Mucosa of gallbladder (tissue), 1 donor: ENCODE results near the gene ACTL10. TPM values are rescaled to one million over a fixed set of nuclear protein-coding genes. Genes with fewer than 3 reads are reported as not detected.
A peak's percentile ranks its signal among the peaks of the same experiment; 100 is the strongest.
"Not testable (repeated sequence)": the region's sequence is repeated elsewhere in the genome, so short reads cannot be mapped to it uniquely, and the experiment has no call there.

ENCODE experiments used
- DNase-seq: peaks from one replicate; pipeline ENCODE4 v3.0.0-alpha.2; 2020; ENCODE audit warnings: low spot score
- total RNA-seq: library from RNA; stranded (reverse); gene quantifications from one replicate; pipeline ENCODE4 v1.2.1, GENCODE V29; 2021
- donor health status: DM: no; HTN: no; CAD: no.

Gene ACTL10
- 4.8 TPM for total RNA-seq

DNA sequence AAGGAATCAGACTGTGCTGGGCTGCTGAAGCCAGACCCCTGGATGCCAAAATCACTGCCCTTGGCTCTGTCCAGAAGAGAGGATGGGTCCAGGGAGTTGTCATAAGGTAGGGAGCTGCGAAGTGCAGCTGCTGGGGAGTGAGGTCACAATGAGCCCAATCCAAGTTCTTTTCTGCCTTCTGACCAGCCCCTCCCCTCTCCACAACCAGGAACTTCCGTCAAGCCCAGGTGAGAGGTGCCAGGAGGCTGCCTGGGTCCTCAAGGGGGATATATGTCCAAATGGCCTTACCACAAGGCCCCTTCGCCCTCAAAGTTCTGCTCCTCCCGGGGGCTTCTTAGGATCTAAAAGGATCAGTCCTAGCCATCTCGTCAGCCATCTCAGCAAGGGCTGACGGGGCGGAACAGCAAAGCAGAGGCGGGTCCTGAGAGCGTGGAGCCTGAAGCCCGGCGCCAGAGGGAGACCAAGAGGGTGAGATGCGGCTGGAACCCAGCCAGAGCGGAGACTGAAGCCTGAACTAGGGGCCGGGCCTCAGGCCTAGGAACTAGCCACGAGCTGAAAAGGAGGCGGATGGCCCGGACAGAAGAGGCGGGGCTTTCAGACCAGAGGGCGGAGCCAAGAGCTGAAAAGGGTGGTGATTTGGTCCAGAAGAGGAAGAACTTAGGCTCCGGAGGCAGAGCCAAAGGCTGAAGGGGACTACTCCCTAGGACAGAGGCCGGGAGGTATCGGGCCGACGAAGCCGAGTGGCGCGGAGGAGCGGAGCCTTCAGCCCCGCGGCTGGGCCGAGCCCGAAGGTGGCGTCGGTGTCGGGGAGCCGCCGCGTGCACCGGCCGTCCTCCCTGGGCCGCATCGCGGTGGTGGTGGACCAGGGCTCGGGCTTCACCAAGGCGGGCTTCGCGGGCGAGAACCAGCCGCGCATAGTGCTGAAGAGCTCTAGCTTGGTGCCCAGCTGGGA is at the start of gene ACTL10:
TSS of gene ACTL10 (plus strand) at position 651 of the 952 bp plus-strand sequence. CDS start 555 bp downstream, outside the sequence.
- DNase-seq = peak; percentile 98

DNA sequence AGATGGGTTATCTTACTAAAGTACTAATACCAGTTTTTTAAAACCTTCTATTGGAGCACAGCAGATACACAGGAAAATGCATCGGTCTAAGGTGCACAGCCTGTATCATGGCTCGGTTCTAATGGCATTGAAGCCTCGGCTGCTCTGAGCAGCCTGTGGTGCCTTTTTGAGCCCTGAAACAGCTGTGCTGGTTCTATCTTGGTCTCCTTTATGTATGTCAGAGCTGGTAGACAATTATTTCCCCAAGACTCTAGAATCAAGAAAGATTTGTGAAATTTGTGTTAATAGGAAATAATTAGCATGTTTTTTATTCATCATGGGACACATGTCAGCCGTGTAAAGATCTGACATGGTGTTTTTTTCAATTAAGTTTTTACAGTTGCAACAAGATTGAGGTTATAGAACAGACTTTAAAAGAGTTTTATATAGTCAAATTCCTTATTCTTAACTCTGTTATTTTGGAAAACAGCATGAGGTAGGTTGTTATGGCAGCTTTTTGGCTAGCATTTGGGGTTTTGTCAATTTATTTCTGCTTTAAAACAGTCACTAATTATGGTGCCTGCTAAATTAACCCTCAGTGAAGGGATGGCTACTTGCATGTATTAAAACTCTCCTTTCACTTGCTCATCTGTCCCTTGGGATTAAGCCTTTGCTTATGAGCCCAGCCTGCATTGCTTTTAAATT is 44.9 kb upstream of the ACTL10 start:
- DNase-seq = no peak

DNA sequence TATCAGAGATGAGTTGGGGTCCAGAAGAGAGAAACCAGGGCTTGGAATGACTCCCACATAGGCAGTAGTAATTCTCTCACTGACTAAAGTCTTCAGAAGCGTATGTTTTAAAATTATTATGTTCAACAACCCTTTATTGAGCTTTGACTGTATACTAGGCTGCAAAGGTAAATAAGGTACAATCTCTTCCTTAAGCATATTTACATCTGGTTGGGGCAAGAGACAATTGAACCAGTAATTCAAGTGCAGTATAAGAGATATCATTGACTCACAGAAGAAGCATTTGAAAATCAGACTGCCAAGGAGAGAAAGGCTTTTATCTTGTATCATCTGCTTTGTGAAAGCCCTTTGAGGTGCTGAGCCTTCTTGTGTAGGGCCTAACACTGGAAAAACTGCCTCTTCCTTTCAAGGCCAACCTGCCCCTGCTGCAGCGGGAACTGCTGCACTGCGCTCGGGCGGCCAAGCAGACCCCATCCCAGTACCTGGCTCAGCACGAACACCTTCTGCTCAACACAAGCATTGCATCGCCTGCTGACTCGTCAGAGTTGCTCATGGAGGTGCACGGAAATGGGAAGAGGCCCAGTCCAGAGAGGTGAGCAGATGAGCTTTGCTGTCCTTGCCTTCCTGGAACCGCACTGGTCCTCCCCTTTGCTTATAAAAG is 43.9 kb upstream of the ACTL10 start:
- DNase-seq = no peak

DNA sequence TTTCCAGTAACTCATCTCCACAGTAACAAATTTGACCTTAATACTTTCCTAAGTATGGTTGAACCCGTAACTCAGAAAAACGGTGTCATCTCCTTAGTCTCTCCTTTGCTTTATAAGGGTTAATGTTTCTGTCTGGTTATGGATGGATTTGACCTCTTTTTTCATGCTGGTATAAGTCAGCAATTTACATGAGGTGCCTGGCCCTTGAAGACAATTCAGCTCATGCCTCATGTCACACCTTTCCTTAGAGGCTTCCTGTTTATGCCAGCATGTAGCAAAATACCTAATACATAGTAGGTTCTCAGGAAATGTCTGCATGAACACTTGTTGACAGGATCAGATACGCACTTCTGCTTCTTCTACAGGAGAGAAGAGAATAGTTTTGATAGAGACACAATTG is 42.3 kb upstream of the ACTL10 start:
- no peak for DNase-seq

DNA sequence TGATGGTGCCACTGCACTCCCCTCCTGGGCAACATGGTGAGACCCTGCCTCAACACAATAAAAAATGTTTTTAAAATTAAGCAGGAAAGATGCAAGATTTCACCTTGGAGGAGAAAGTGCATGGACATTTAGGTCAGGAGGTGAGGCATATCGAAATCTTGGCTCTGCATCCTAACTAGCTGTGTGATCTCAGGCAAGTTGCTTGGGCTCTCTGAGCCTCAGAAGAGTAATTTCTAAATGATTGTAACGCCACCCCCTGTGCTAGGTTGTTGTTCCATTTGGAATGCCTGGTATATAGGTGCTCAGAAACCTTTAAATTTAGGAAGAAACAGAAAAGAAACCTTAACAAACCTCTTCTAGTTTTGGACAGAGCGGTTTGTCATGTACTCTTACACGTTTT is 40.6 kb upstream of the ACTL10 start:
- no peak for DNase-seq

DNA sequence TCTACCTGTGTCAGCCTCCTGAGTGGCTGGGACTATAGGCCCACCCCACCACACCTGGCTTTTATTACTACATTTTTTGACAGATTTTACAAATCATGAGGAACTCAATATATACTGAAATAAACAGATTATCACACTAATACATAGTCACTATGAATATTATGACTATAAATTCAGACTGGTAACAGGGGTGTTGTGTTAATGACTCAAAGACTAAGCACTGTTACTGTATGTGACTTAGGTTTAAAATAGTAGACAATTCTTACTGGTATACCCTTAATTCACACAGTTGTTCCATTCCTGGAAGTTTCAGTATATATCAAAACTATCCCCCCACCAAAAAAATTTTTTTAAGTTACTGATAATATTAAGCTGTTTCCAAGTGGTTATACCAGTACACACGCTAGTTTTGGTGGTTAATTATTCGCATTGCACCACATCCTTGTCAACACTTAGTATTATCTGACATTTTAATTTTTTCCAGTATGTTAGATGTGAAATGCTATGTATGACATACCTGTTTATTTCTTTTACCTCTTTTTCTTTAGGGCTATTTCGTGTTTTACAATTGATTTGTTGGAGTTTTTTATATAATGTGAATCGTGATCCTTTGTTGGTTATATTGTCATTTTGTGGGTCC is 39.0 kb upstream of the ACTL10 start:
- DNase-seq = no peak

DNA sequence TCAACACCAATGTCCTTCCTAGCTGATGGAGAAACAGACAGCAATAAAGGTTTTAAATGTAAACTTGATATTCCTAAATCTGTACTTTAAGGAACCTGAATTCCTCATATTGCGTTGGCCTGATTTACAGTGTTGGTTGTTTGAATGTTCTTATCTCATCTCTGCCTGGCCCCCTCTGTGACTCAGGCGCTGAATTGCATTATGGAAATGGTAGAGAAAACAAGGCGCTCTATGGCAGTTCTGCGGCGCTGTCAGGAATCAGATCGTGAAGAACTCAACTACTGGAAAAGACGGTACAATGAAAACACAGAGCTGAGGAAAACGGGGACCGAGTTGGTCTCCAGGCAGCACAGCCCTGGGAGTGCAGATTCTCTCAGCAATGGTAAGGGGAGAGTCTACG is 37.2 kb upstream of the ACTL10 start:
- DNase-seq = no peak

DNA sequence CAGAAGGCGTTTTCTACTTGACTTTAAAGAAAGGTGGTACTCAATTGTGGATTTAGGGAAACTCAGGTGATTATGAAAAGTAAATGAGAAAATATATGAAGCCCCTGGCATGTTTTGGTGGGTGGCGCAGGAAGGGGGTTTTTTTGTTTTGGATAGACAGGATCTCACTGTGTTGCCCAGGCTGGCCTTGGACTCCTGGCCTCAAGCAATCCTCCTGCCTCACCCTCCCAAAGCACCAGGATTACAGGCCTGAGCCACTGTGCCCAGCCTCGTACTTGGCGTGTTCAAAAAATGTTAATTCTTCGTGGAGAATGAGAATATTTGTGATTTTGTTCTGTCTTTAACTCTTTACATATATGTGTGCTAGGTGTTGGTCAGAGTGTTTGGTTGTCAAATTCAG is 36.8 kb upstream of the ACTL10 start:
- no peak for DNase-seq

DNA sequence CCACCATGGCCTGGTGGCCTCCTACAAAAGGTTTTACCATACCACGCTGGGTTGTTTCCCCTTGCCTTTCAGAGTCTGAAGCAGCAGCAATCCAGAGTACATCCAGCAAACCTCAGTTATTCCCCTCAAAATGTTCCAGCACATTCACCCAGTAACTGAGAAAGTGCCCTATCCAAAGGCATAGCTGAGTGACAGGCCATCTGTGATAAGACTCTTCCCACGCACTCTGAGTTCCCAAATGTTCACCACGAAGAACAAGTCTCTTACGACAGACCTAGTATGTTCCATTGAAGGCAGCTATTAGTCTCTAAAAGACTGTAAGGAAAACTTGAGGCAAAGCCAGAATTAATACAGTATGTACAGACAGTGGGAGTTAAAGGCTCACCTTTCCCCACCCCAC is 36.2 kb upstream of the ACTL10 start:
- DNase-seq = no peak

DNA sequence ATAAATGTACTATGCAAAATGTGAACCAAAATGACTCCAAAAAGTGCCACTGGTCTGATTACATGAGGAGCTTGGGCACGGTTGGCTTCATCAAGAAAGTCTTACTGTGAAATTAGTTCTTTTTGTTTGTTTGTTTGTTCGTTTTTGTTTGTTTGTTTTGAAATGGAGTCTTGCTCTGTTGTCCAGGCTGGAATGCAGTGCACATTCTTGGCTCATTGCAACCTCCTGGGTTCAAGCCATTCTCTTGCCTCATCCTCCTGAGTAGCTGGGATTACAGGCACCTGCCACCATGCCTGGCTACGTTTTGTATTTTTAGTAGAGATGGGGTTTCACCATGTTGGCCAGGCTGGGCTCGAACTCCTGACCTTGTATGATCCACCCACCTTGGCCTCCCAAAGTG is 34.8 kb upstream of the ACTL10 start:
- DNase-seq = not testable (repeated sequence)

DNA sequence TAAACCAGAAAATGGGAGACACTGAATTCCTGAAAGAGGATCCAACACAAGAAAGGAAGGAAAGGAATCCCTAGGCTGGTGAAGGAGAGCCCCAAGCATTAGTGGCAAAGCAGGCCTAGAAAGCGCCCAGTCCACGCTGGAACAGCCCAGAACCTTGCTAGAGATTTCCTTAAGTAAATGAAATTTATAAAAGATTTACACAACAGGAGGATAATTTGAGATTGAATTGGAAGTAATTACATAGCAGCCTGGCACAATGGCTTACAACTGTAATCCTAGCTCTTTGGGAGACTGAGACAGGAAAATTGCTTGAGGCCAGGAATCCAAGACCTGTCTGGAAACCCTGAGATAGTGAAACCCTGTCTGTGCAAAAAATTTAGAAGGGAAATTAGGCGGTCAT is 31.4 kb upstream of the ACTL10 start:
- DNase-seq = no peak

DNA sequence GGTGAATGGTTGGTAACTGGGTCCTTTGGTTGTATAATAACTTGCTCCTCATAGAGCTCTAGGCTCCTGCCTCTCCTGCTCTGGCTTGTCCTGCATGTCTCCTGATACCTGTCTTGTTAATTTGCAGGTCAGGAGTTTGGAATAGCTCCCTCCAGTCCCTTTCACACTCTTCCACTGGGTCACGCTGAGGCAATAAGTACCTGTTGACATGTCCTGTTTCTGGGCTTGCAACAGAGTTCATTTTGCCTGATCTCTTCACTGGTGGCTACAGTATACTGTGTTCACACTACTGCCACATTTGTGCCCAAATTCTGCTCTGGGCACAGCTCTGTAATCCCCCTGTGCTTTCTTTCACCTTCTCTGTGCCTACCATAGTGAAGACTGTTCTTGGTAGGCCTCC is 30.0 kb upstream of the ACTL10 start:
- no peak for DNase-seq

DNA sequence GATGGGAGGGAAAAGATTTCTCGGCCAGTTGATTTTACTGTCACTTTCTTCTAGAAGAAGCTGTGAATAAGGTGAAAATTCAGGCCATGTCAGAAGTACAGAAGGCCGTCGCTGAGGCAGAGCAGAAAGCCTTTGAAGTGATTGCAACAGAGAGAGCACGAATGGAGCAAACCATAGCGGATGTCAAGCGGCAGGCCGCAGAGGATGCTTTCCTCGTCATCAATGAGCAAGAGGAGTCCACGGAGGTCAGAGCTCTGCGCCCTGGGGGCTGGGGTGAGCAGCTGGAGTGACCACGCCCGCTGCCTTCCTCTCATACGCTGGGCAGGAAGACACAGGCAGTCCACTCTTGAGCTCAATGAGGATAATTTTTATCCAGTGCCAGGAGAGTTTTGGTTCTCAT is 26.5 kb upstream of the ACTL10 start:
- DNase-seq = no peak

DNA sequence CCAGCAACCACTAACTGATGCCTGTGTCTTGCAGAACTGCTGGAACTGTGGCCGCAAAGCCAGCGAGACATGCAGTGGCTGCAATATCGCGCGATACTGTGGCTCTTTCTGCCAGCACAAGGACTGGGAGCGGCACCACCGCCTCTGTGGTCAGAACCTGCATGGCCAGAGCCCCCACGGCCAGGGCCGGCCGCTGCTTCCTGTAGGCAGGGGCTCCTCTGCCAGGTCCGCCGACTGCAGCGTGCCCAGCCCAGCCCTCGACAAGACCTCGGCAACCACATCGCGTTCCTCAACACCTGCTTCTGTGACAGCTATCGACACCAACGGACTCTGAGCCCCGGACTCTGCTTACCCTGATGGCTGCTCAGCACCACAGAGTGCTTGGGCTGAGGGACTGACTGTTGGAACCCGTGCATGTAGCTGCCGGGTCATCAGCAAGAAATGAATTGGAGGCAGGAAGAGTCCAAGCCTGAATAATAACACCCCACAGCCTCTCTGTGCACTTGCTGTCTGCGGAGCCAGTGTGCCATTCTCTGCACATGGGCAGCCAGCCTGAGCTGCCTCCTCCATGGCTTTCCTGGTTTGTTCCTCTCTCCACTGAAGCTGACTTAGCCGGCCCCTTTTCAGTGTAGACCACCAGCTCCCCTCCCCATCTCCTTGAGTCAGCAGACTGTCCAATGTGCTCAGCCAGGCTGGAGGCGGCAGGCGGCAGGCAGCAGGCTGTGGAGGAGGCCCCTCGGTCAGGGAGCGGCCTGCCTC is 22.3 kb upstream of the ACTL10 start:
- DNase-seq = no peak

DNA sequence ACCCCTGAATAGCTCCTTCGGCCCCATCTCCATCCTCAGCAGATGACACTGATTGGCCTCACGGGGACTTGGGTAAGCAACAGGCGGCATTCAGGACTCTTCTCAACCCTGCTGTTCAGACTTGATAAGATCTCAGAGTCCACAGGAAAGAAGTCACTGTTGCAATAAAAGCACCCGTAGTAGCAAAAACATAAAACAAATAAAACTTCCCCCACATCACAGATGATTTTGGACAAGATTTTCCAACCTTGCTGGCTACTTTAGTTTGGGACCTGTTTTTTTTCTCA is 21.7 kb upstream of the ACTL10 start:
- DNase-seq = no peak

DNA sequence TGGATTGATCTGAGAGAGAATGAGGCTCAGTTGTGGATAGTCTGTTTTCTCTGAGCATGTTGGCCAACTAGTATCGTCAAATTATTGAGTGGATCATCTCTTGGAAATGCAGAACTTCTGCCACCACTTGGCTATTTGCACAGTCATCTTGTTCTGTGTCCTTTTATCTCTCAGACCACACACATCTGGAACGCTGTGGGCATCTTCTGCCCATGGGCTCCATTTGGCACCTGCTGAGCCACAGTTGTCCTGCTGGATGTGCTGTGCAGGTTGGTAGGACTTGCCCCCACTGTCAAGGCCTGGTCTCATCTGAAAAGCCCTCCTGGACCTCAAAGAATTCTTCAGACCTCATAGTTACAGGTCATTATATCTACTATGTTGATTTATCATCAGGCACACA is 21.3 kb upstream of the ACTL10 start:
- no peak for DNase-seq

DNA sequence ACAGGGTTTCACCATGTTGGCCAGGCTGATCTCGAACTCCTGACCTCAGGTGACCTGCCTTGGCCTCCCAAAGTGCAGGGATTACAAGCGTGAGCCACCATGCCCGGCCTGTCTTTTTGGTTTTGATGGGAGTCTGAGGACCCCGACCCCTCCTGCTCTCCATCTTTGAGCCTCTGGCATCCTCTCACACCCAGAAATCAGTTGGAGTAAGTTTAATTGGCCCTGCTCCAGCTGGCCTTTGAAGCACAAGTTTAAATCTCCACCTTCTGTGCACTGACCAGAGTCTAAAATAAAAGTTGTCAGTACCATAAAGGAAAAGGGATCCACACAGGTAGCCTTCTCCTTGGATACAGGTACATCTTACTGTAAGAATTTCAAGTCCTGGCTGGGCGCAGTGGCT is 20.6 kb upstream of the ACTL10 start:
- DNase-seq = no peak

DNA sequence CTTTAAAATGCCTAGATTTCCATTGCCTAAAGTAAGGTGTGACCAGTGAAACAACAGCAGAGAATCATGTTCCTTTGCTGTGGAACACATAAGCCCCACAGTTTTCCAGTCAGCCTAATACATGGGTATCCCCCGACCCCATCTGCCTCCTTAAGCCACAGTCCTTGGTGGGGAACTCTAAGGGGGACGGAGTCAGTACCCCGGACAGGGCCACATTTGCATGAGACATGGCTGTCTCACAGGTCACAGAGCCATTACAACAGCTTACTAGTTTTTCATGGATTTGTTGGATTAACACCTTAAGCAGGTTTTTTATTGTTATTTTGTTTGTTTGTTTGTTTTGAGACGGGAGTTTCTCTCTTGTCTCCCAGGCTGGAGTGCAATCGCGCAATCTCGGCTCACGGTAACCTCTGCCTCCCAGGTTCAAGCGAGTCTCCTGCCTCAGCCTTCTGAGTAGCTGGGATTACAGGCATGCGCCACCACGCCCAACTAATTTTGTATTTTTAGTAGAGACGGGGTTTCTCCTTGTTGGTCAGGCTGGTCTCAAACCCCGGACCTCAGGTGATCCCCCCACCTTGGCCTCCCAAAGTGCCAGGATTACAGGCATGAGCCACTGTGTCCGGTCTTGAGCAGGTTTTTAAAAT is 19.7 kb upstream of the ACTL10 start:
- not testable (repeated sequence) for DNase-seq

DNA sequence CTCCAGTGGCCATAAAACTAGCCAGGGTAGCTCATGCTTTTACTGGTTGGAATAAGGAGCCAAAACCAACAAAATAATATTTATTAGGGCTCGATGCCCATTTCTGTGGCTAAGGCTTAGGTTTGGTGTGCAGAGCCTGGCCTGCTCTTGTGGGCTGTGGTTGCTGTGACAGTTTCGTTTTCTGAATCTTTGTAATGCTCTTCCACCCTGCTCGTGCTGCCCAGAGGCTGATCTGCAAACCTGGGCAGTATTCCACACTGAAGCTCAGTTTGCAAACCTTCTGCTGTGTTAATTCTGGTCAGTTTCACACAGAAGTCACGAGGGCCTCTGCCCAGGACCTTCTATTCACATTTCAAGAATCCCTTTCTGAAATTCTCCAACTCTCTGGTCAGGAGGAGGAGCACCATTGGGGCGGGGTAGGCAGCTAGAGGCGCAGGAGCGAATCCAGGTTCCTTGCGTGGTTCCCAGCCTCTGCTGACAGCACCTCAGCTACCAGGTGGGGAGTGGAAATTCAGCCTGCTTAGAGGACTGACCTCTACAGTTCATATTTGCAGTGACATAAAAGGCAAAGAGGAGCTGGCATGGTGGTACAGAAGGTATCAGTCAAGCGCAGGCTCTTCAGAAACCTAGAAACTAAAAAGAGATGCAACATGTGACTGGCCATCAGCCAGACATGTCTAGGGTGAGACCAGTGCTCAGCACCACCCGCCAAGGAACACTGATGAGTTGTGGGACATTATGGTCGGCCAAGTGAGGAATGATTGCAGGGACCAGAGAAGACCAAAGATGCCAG is 18.9 kb upstream of the ACTL10 start:
- no peak for DNase-seq

DNA sequence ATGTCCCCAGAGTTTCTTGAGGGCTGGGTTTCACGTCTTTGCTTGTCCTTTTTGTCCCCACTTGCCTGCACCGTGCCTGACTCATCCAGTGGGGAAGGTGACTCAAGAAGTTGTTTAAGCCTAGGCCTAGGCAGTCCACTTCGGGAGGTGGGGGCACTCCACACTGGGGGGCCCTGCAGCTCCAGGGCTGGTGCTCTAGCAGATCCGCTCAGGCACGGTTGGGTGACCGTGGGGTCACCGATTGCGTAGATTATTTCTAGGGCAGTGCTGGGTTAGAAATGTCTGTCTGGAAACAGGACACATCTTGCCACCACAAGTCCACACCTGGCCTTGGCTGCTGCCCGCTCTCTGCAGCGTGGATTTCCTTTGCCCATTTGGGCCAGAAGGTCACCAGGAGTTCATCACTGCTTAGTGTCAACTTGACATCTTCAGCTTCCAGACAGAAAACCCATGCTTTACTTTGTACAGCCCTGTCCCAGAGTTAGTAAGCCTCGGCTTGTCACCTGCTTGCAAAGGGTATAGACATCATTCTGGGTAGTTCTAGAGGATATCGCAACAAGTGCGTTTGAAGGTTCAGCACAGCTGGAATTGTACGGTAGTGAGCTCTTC is 18.2 kb upstream of the ACTL10 start:
- DNase-seq = no peak
